K562 (cell line): ENCODE results near the gene CMSS1. TPM values are rescaled to one million over a fixed set of nuclear protein-coding genes. Genes with fewer than 3 reads are reported as not detected.

Experiments used
- ATAC-seq: fragments of 200-7000 bp; cut with Tn5 transposase; 3 replicates; pipeline ENCODE4 v1.9.1; 2020; ENCODE audit warnings: moderate library complexity
- BruUV-seq: library from RNA; stranded (reverse); fragments of 400-500 nt; replicated peaks from 2 replicates; lab custom pipeline; 2021; lab: Mats Ljungman, UMichigan
- CTCF ChIA-PET: fragments of 300-600 bp; formaldehyde crosslinking; extraction: SDS; loops from one replicate; lab custom pipeline; 2021; ENCODE audit warnings: low intra/inter-chr PET ratio; lab: Yijun Ruan, JAX
- POLR2A ChIA-PET: fragments of 300-600, 350-650 bp; sonication (Branson Sonifier 250); formaldehyde crosslinking; extraction: SDS; loops from one replicate; lab custom pipeline; 2021; ENCODE audit warnings: antibody characterized with exemption, inconsistent platforms; lab: Yijun Ruan, JAX
- DNase-seq, 4 experiments: peaks; one replicate each; pipeline versions ENCODE4 v3.0.0 to v3.0.0-alpha.2; 2011 to 2018; ENCODE audit warnings: low spot score in 3 of 4, mixed read lengths in 3 of 4; ENCODE audit errors: extremely low read depth in 1 of 4
- FAIRE-seq: peaks from 2 replicates; lab custom pipeline; 2011; peaks lifted over from hg19 to GRCh38; lab: Jason Lieb, UNC
- H2AFZ ChIP-seq: 2 replicates; pipeline ENCODE4 v1.6.0; 2011; ENCODE audit warnings: low read depth, low read length, control low read depth, inconsistent platforms
- H3K27ac ChIP-seq: fragments of 200-600 bp; 3 replicates; pipeline ENCODE4 v1.8.0; 2011; ENCODE audit warnings: low read depth, mild to moderate bottlenecking, control low read depth, inconsistent platforms, low read length, moderate library complexity, mixed read lengths; ENCODE audit errors: extremely low read depth
- H3K27me3 ChIP-seq, 2 experiments: fragments of 300-600 bp in 1 of 2; 2 replicates in 1 of 2; 3 replicates in 1 of 2; pipeline versions ENCODE4 v1.6.0 to v1.8.0; 2011; ENCODE audit warnings: inconsistent platforms in 2 of 2, low read length in 2 of 2, mild to moderate bottlenecking in 1 of 2, mixed read lengths in 1 of 2, moderate library complexity in 1 of 2; ENCODE audit not compliant: control insufficient read depth in 2 of 2, insufficient read depth in 2 of 2
- H3K36me3 ChIP-seq: fragments of 300-600 bp; 3 replicates; pipeline ENCODE4 v1.8.0; 2011; ENCODE audit warnings: mild to moderate bottlenecking, low read length, inconsistent platforms; ENCODE audit not compliant: control insufficient read depth, insufficient read depth
- H3K4me1 ChIP-seq, 2 experiments: fragments of 200-600 bp in 1 of 2; replicated peaks in 1 of 2; 2 replicates in 1 of 2; 3 replicates in 1 of 2; pipeline versions ENCODE4 v1.5.1 to v1.8.0; 2011; ENCODE audit warnings: inconsistent platforms in 2 of 2, low read length in 2 of 2, mild to moderate bottlenecking in 1 of 2, mixed read lengths in 1 of 2, moderate library complexity in 1 of 2; ENCODE audit not compliant: control insufficient read depth in 2 of 2, insufficient read depth in 2 of 2
- H3K4me2 ChIP-seq: 2 replicates; pipeline ENCODE4 v1.6.1; 2011; ENCODE audit warnings: low read length, control low read depth, inconsistent platforms, mixed read lengths; ENCODE audit not compliant: insufficient read depth
- H3K4me3 ChIP-seq: fragments of 200-600 bp; sonication (generic), shearing (Covaris generic); 2 replicates; pipeline ENCODE4 v1.5.1; 2016; ENCODE audit warnings: control low read depth, inconsistent platforms
- H3K79me2 ChIP-seq: fragments of 200-600 bp; 3 replicates; pipeline ENCODE4 v1.8.0; 2011; ENCODE audit warnings: low read length, inconsistent platforms; ENCODE audit not compliant: control insufficient read depth, insufficient read depth
- H3K9ac ChIP-seq, 2 experiments: 2 replicates each; pipeline versions ENCODE4 v1.6.0 to v1.6.1; 2011; ENCODE audit warnings: low read depth in 2 of 2, low read length in 2 of 2, control low read depth in 1 of 2, inconsistent platforms in 1 of 2, mild to moderate bottlenecking in 1 of 2, mixed read lengths in 1 of 2; ENCODE audit not compliant: insufficient read depth in 1 of 2
- H3K9me1 ChIP-seq: one replicate; pipeline ENCODE4 v1.6.0; 2011; ENCODE audit warnings: inconsistent platforms, mild to moderate bottlenecking, low read length, moderate library complexity; ENCODE audit not compliant: control insufficient read depth, insufficient read depth
- H3K9me3 ChIP-seq: replicated peaks from 2 replicates; pipeline ENCODE4 v1.5.1; 2011; ENCODE audit warnings: low read depth, low read length, inconsistent platforms; ENCODE audit not compliant: control insufficient read depth, insufficient read depth
- H4K20me1 ChIP-seq: replicated peaks from 2 replicates; pipeline ENCODE4 v1.6.1; 2011; ENCODE audit warnings: low read length, inconsistent platforms, mixed read lengths; ENCODE audit not compliant: control insufficient read depth, insufficient read depth
- ESRRB ChIP-seq: fragments of 250-450 bp; sonication (Bioruptor Pico); IDR thresholded peaks from 2 replicates; pipeline ENCODE4 v1.5.0; 2020; ENCODE audit warnings: mild to moderate bottlenecking, moderate library complexity, borderline replicate concordance
- HDAC1 ChIP-seq, 2 experiments: fragments of 450-650 bp; IDR thresholded peaks; 2 replicates each; pipeline ENCODE4 v1.6.1; 2016 to 2017; ENCODE audit warnings: inconsistent platforms in 1 of 2, mild to moderate bottlenecking in 1 of 2, moderate library complexity in 1 of 2
- MCM3 ChIP-seq: fragments of 450-650 bp; IDR thresholded peaks from 2 replicates; pipeline ENCODE4 v1.6.1; 2016
- NR1H2 ChIP-seq: sonication (generic); formaldehyde crosslinking; IDR thresholded peaks from 2 replicates; pipeline ENCODE4 v1.4.0; 2020; ENCODE audit warnings: mild to moderate bottlenecking, missing genetic modification reagents
- NRF1 ChIP-seq, 2 experiments: fragments of 450-650 bp; IDR thresholded peaks in 1 of 2; conservative IDR thresholded peaks in 1 of 2; 2 replicates each; pipeline ENCODE4 v1.6.1; 2014; ENCODE audit warnings: mild to moderate bottlenecking in 2 of 2
- POLR3G ChIP-seq: IDR thresholded peaks from 2 replicates; pipeline ENCODE4 v1.6.1; 2011; ENCODE audit not compliant: insufficient read length, insufficient replicate concordance; ENCODE audit errors: extremely low read depth
- PYGO2 ChIP-seq: fragments of 450-650 bp; IDR thresholded peaks from 2 replicates; pipeline ENCODE4 v1.6.1; 2016; ENCODE audit warnings: mild to moderate bottlenecking, missing genetic modification characterization, moderate library complexity, missing compliant biosample characterization
- TAF7 ChIP-seq: fragments of 450-650 bp; IDR thresholded peaks from 2 replicates; pipeline ENCODE4 v1.6.1; 2016; ENCODE audit warnings: missing genetic modification characterization, missing compliant biosample characterization
- ZNF274 ChIP-seq: IDR thresholded peaks from 2 replicates; pipeline ENCODE4 v1.6.1; 2011; ENCODE audit warnings: low read depth, mild to moderate bottlenecking, low read length, moderate library complexity, borderline replicate concordance
- ZNF444 ChIP-seq: fragments of 250-450 bp; sonication (Bioruptor Pico); IDR thresholded peaks from 2 replicates; pipeline ENCODE4 v1.4.0; 2020; ENCODE audit warnings: mild to moderate bottlenecking, moderate library complexity
- WGBS: fragments of 100-300 bp; shearing (Covaris generic); methylation state at CpG from one replicate; pipeline ENCODE4 v1.1.6; 2016; ENCODE audit warnings: low coverage, mixed read lengths; ENCODE audit not compliant: insufficient coverage; ENCODE audit errors: missing lambda C conversion rate; 5-methylcytosine and 5-hydroxymethylcytosine counted together
- in situ Hi-C: fragments of 300-500 bp; cut with MboI; formaldehyde crosslinking; loops from 4 replicates; pipeline ENCODE4 v1.15.0; 2018; ENCODE audit warnings: inconsistent platforms, mixed read lengths
- intact Hi-C: fragments of 100-400 bp; cut with micrococcal nuclease; formaldehyde crosslinking; loops from 2 replicates; pipeline ENCODE4 v1.14.2; 2022
- polyA plus RNA-seq, 8 experiments: library from polyadenylated mRNA; depleted of rRNA in 4 of 8; stranded (reverse) in 5 of 8; unstranded in 3 of 8; fragments of >200 nt; fragmentation: Nextera tagmentation in 2 of 8; fragmentation: Illumina TruSeq in 1 of 8; extraction: Ambion mirVana in 2 of 8; extraction: Trizol in 1 of 8; gene quantifications; 2 replicates each; pipeline versions ENCODE4 v1.2.1 to v1.2.3, GENCODE V29; 2011 to 2014; ENCODE audit warnings: inconsistent platforms in 1 of 8, missing spikeins in 1 of 8
- total RNA-seq, 7 experiments: library from RNA; depleted of rRNA in 6 of 7; stranded (reverse); fragments of >200 nt in 6 of 7; fragmentation: Illumina TruSeq in 2 of 7; extraction: Trizol in 2 of 7; gene quantifications; 2 replicates each; pipeline versions ENCODE4 v1.2.1 to v1.2.3, GENCODE V29; 2011 to 2021; ENCODE audit warnings: low replicate concordance in 1 of 7

The CMSS1 gene
- total and polyA plus RNA-seq, 9 of the 15 experiments (the other 6 are each of a cell fraction or from before 2014, with no cell fraction given) = 46.9 to 109 (median 72.3) TPM

- WGBS = 32% methylated on average over 2 of the region's 2 CpGs
- TF ChIP-seq PYGO2 (tag) (no peak), NR1H2 (CRISPR knock-in tag) (no peak)
- Histone ChIP-seq H3K9me3 (no peaks in the 10 kb centered on the region), H3K4me1 (no peaks in the 10 kb centered on the region; a peak in 2 of 5 replicates), H3K4me2 (no peak overlapping the region), H3K27ac (no peak overlapping the region), H3K4me3 (no peak overlapping the region), H3K36me3 (no peaks in the 10 kb centered on the region), H4K20me1 (no peaks in the 10 kb centered on the region), H3K9me1 (no peaks in the 10 kb centered on the region), H2AFZ (no peak overlapping the region), H3K79me2 (no peaks in the 10 kb centered on the region), H3K27me3 (no peaks in the 10 kb centered on the region), H3K9ac (no peak overlapping the region)
- ChIA-PET CTCF (no interaction called here), POLR2A (no interaction called here)
- BruUV-seq = no TSS peak
- no peak for DNase-seq
- no peak for ATAC-seq
- no peak for FAIRE-seq
- in situ Hi-C loops (no loop called here), intact Hi-C loops (no loop called here)
Measured at GRCh38 chr3:100184948-100185570, 367.4 kb downstream of the CMSS1 start.

GRCh38 chr3:100185847-100186246, 368.2 kb downstream of the CMSS1 start:
- no peak for ATAC-seq
- Histone ChIP-seq H3K27ac (no peak overlapping the region), H3K4me2 (no peak overlapping the region), H3K9me1 (no peaks in the 10 kb centered on the region), H3K4me1 (no peaks in the 10 kb centered on the region; a peak in 2 of 5 replicates), H4K20me1 (no peaks in the 10 kb centered on the region), H3K4me3 (no peak overlapping the region), H2AFZ (no peak overlapping the region), H3K79me2 (no peaks in the 10 kb centered on the region), H3K27me3 (no peaks in the 10 kb centered on the region), H3K9me3 (no peaks in the 10 kb centered on the region), H3K9ac (no peak overlapping the region), H3K36me3 (no peaks in the 10 kb centered on the region)
- no peak for FAIRE-seq
- no peak for TF ChIP-seq ESRRB (CRISPR knock-in tag)
- no peak for TF ChIP-seq TAF7 (tag)
- TF ChIP-seq ZNF444 (CRISPR knock-in tag) = no peak
- TF ChIP-seq MCM3 = no peak
- no peak for TF ChIP-seq POLR3G
- TF ChIP-seq NRF1 (conservative IDR thresholded peaks at IDR 0.05 in 1 of 2, IDR thresholded peaks at IDR 0.05 in 1 of 2) = no peak
- TF ChIP-seq ZNF274 = no peak
- TF ChIP-seq HDAC1 (IDR thresholded peaks at IDR 0.05) = no peak
- no TSS peak for BruUV-seq
- POLR2A ChIA-PET = interaction anchor here (0.7 kb wide), 1 partner anchor 1317 kb away, joined by 3 read pairs; no protein-coding TSS in a partner anchor
- WGBS = 56% methylated on average over 3 of the region's 5 CpGs
- in situ Hi-C loops (no loop called here), intact Hi-C loops (no loop called here)
- CTCF ChIA-PET = no interaction called here
- DNase-seq = no peak
